Activated CD4-positive, alpha-beta memory T cell treated with anti-CD3 and anti-CD28 coated beads for 36 hours (primary cell): ENCODE measurements around the gene SLC4A1AP. TPM values are rescaled to one million over a fixed set of nuclear protein-coding genes. Genes with fewer than 3 reads are reported as not detected.
"Not testable (repeated sequence)": the region's sequence is repeated elsewhere in the genome, so short reads cannot be mapped to it uniquely, and the experiment has no call there.

Source experiments
- CTCF ChIA-PET: fragments of 350-600 bp; sonication (Branson Sonifier 250); formaldehyde crosslinking; loops from one replicate; lab custom pipeline; 2021; ENCODE audit warnings: antibody characterized with exemption, inconsistent platforms; lab: Charles Lee
- POLR2A ChIA-PET: fragments of 350-600 bp; sonication (Branson Sonifier 250); formaldehyde crosslinking; loops from one replicate; lab custom pipeline; 2021; ENCODE audit warnings: antibody characterized with exemption; lab: Charles Lee
- DNase-seq: peaks from one replicate; pipeline ENCODE4 v3.0.0-alpha.2; 2020
- H3K27ac Mint-ChIP-seq: one replicate; pipeline ENCODE4 v1.8.0; 2021; ENCODE audit warnings: mixed read lengths
- H3K27me3 Mint-ChIP-seq: one replicate; pipeline ENCODE4 v1.8.0; 2021; ENCODE audit warnings: mixed read lengths
- H3K36me3 Mint-ChIP-seq: one replicate; pipeline ENCODE4 v1.8.0; 2021; ENCODE audit warnings: mixed read lengths
- H3K4me1 Mint-ChIP-seq: one replicate; pipeline ENCODE4 v1.8.0; 2021; ENCODE audit warnings: low read depth, mixed read lengths
- H3K4me3 Mint-ChIP-seq: one replicate; pipeline ENCODE4 v1.8.0; 2021; ENCODE audit warnings: mild to moderate bottlenecking, mixed read lengths
- H3K9me3 Mint-ChIP-seq: one replicate; pipeline ENCODE4 v1.8.0; 2021; ENCODE audit warnings: mixed read lengths
- intact Hi-C: fragments of 100-400 bp; cut with micrococcal nuclease; formaldehyde crosslinking; loops from one replicate; pipeline ENCODE4 v1.15.1; 2023
- total RNA-seq, 2 experiments: library from RNA; stranded (reverse); gene quantifications; one replicate each; pipeline ENCODE4 v1.2.3, GENCODE V29; 2021

SLC4A1AP gene
- total RNA-seq, 2 experiments from 2014 or later: 26.5 TPM

DNA sequence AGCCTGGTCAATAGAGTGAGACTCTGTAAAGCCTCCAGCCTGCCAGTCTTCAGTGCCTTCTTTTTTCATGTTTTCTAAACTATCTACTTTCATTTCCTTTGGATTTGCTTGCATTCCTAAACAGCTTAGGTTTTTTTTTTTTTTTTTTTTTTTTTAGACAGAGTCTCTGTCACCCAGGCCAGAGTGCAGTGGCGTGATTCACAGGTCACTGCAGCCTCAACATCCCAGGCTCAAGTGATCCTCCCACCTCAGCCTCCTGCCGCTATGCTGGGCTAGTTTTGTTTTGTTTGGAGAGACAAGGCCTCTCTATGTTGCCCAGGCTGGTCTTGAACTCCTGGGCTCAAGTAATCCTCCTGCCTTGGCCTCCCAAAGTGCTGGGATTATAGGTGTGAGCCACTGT, 33.4 kb upstream of the SLC4A1AP start:
- peaks cover 36% of the 10 kb centered on the region for H3K36me3 Mint-ChIP-seq
- H3K4me3 Mint-ChIP-seq, H3K9me3 Mint-ChIP-seq, CTCF ChIA-PET, H3K27me3 Mint-ChIP-seq, H3K27ac Mint-ChIP-seq, intact Hi-C loops, POLR2A ChIA-PET, DNase-seq: not testable (repeated sequence)
- H3K4me1 Mint-ChIP-seq: peaks cover 35% of the 10 kb centered on the region

DNA sequence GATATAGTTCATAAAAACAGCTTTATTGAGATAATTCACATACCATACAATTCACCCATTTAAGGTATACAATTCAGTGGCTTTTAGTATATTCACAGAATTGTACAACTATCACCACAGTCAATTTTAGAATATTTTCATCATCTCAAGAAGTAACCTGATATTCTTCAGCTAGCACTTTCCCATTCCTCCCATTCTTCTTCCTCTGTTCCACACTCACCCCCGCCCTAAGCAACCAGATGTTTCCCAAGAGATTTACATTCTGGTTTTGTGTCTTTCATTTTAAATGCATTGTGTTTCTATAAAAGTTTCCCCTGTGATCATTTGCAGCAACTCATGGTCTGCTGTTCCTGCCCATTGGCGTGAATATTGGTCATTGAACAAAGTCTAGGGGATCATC, 29.4 kb upstream of the SLC4A1AP start:
- CTCF ChIA-PET: no interaction called here

DNA sequence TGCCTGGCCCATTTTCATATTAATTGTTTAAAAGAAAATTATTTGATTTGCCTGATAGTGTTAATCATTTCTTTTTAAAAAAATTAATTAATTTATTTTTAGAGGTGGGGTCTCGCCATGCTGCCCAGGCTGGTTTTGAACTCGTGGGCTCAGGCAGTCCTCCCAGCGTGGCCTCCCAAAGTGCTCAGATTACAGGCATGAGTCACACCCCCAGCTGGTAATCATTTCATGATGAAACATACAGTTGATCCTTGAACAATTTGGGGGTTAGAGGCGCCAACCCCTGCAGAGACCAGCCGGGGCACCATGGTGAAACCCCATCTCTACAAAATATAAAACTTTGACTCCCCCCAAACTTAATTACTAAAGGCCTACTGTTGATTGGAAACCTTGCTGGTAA, 26.9 kb upstream of the SLC4A1AP start:
- H3K4me1 Mint-ChIP-seq: peaks cover 38% of the 10 kb centered on the region
- H3K9me3 Mint-ChIP-seq: no peaks in the 10 kb centered on the region
- ChIA-PET CTCF (interaction anchor here (5.3 kb wide), 1 partner anchor 46 kb away, joined by 48 read pairs; no protein-coding TSS in a partner anchor), POLR2A (interaction anchor here (3.5 kb wide), 1 partner anchor 9 kb away, joined by 38 read pairs; the partner anchor contains the start of genes CCDC121 and GPN1)
- intact Hi-C loops: no loop called here
- H3K4me3 Mint-ChIP-seq: no peak overlapping the region
- H3K27me3 Mint-ChIP-seq: no peaks in the 10 kb centered on the region
- peaks cover 62% of the 10 kb centered on the region for H3K36me3 Mint-ChIP-seq
- no peak for DNase-seq
- no peak overlapping the region for H3K27ac Mint-ChIP-seq

More for the DNA sequence above, 29.4 kb upstream of the SLC4A1AP start:
- intact Hi-C loops: no loop called here
- Mint-ChIP-seq H3K36me3 (peaks cover 60% of the 10 kb centered on the region), H3K9me3 (no peaks in the 10 kb centered on the region), H3K27me3 (no peaks in the 10 kb centered on the region), H3K27ac (no peak overlapping the region), H3K4me3 (no peak overlapping the region), H3K4me1 (peaks cover 49% of the 10 kb centered on the region)
- no peak for DNase-seq
- POLR2A ChIA-PET: no interaction called here

DNA sequence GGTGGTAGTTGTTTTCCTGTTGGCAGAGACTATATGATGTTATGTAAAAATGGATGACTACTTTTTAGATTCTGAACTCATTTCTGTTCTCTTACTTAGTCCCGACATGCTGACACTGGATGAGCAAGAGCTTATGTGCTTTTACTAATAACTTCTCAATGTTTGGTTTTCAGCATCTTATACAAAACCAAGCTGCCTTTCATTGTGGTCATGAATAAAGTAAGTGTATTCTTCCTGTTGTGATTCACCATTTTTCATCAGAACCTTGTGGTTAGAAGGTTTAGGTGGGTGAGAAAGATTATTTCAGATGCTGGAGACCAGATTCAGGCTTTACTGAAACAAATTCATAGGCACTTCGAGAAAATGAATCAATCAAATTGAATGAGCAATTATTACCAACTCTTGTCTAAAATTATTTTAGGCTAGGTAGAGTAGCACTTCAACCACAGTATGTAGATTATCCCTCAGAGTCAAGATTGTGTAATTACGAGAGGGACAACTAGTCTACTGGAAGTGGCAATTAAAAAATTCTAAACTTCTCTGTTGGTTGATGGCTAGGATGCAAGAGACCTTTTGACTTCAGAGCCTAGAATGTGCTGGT, 25.6 kb upstream of the SLC4A1AP start:
- intact Hi-C loops: loop anchor here (1.0 to 2.0 kb wide), 8 partner anchors 10 to 810 kb away; partner anchors contain the start of genes GTF3C2, IFT172 and NRBP1
- CTCF ChIA-PET: interaction anchor here (0.6 to 5.3 kb wide), 3 partner anchors 45 to 814 kb away, joined by 3 to 48 read pairs (median 4); partner anchors contain the start of gene PPM1G
- POLR2A ChIA-PET: interaction anchor here (0.7 to 3.5 kb wide), 7 partner anchors 10 to 269 kb away, joined by 3 to 38 read pairs (median 4); partner anchors contain the start of genes CCDC121 and GPN1
- H3K4me3 Mint-ChIP-seq: peak overlapping the region; percentile 33
- no peaks in the 10 kb centered on the region for H3K9me3 Mint-ChIP-seq
- peaks cover 58% of the 10 kb centered on the region for H3K36me3 Mint-ChIP-seq
- H3K27ac Mint-ChIP-seq: peak overlapping the region; percentile 99
- peaks cover 35% of the 10 kb centered on the region for H3K4me1 Mint-ChIP-seq
- no peak for DNase-seq
- no peaks in the 10 kb centered on the region for H3K27me3 Mint-ChIP-seq

DNA sequence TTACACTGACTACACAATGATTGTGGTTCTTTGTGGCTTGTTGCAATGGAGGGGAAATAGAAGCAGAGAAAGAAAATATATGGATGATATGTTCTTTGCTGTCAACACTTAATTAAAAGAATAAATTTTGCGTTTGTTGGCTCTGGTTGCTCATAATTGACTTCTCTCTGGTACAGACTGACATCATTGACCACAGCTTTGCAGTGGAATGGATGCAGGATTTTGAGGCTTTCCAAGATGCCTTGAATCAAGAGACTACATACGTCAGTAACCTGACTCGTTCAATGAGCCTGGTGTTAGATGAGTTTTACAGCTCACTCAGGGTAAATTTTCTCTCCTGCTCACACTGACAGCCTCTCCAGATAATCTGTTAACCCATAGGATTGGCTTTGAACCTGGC, 25.0 kb upstream of the SLC4A1AP start:
- Mint-ChIP-seq H3K27ac (peak overlapping the region; percentile 99), H3K4me1 (peaks cover 35% of the 10 kb centered on the region), H3K36me3 (peaks cover 56% of the 10 kb centered on the region), H3K9me3 (no peaks in the 10 kb centered on the region), H3K4me3 (peak overlapping the region; percentile 33), H3K27me3 (no peaks in the 10 kb centered on the region)
- peak; percentile 59 for DNase-seq
- intact Hi-C loops: loop anchor here (1.0 to 2.0 kb wide), 8 partner anchors 10 to 810 kb away; partner anchors contain the start of genes GTF3C2, IFT172 and NRBP1
- CTCF ChIA-PET: interaction anchor here (0.6 to 5.3 kb wide), 4 partner anchors 10 to 814 kb away, joined by 3 to 48 read pairs (median 4); partner anchors contain the start of genes CCDC121, GPN1 and PPM1G
- POLR2A ChIA-PET: interaction anchor here (1.0 to 3.5 kb wide), 5 partner anchors 10 to 51 kb away, joined by 4 to 38 read pairs (median 4); partner anchors contain the start of genes CCDC121 and GPN1

DNA sequence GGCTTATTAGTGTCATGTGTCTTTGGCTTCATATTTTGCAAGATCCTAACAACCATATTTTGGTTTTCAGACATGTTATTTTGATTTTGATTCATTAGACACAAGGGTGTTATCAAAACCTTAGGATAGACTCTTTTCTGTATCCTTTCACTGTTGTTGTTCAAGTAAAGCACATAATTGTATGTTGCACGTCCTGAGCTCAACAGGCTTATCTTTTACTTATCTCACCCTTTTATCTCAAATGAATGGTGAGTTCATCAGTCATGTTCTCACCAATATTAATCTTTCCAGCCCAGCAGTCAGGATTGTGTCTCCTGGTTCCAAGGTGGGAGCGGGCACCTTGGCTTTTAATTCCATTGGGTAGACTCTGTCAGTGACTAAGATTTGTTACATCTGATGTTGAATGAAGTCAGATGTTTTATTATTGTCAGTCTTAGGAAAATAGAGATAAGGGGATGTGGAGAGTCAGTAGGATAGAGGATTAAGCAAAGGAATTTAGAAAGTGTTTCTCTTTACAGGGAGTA, 22.9 kb upstream of the SLC4A1AP start:
- CTCF ChIA-PET: interaction anchor here (2.1 kb wide), 1 partner anchor 42 kb away, joined by 13 read pairs; no protein-coding TSS in a partner anchor
- H3K36me3 Mint-ChIP-seq: peaks cover 45% of the 10 kb centered on the region
- POLR2A ChIA-PET: no interaction called here

DNA sequence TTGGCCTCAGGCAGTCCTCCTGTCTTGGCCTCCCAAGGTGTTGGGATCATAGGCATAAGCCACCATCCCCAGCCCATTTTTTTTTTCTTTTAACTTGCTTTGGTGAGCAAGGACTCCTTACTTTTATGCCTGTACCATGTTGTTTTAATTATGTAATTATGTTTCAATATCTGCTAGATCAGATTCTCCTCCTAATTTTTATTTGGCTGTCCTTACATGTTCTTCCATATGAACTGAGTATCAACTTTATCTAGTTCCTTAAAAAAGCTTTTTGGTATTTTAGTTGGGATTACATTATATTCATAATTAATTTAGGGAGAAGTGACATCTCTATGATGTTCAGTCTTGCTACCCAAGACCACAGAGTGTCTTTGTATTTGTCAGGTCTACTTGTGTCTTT, 18.5 kb upstream of the SLC4A1AP start:
- intact Hi-C loops: no loop called here
- H3K4me1 Mint-ChIP-seq: no peaks in the 10 kb centered on the region
- CTCF ChIA-PET: interaction anchor here (0.6 kb wide), 1 partner anchor 684 kb away, joined by 3 read pairs; no protein-coding TSS in a partner anchor
- no peaks in the 10 kb centered on the region for H3K27me3 Mint-ChIP-seq
- H3K9me3 Mint-ChIP-seq: no peaks in the 10 kb centered on the region
- H3K27ac Mint-ChIP-seq: no peak overlapping the region
- H3K4me3 Mint-ChIP-seq: no peak overlapping the region
- H3K36me3 Mint-ChIP-seq: peaks cover 40% of the 10 kb centered on the region
- no peak for DNase-seq
- POLR2A ChIA-PET: no interaction called here

More for the DNA sequence above, 22.9 kb upstream of the SLC4A1AP start:
- no peak for DNase-seq
- no peaks in the 10 kb centered on the region for H3K9me3 Mint-ChIP-seq
- no peaks in the 10 kb centered on the region for H3K27me3 Mint-ChIP-seq
- intact Hi-C loops: no loop called here
- no peak overlapping the region for H3K4me3 Mint-ChIP-seq
- no peak overlapping the region for H3K27ac Mint-ChIP-seq
- peaks cover 31% of the 10 kb centered on the region for H3K4me1 Mint-ChIP-seq

DNA sequence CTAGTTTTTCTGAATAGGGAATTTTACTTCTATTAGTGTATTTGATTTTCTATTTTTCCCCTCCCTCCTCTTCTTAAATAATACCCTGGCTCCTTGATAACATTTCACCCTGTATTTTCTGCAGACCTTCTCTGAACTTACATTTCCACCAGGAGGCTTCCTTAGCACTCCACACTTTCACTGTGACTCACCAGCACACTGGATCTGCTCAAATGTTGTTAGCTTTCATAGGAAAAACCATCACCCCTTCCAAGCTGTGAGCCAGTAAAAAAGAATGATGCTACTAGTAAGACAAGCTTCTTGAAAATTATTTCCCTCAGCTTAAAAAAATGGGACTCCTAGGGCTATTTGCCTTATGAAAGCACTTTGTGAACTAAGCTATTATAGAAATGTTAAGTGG, 16.4 kb upstream of the SLC4A1AP start:
- DNase-seq: no peak
- Mint-ChIP-seq H3K27me3 (no peaks in the 10 kb centered on the region), H3K36me3 (peaks cover 36% of the 10 kb centered on the region), H3K4me3 (no peak overlapping the region), H3K27ac (no peak overlapping the region), H3K9me3 (no peaks in the 10 kb centered on the region), H3K4me1 (peaks cover 2% of the 10 kb centered on the region)
- ChIA-PET POLR2A (interaction anchor here (0.6 to 1.3 kb wide), 3 partner anchors 17 to 1812 kb away, joined by 3 read pairs; partner anchors contain the start of gene SLC4A1AP), CTCF (interaction anchor here (0.8 kb wide), 1 partner anchor 34 kb away, joined by 3 read pairs; no protein-coding TSS in a partner anchor)
- intact Hi-C loops: no loop called here

DNA sequence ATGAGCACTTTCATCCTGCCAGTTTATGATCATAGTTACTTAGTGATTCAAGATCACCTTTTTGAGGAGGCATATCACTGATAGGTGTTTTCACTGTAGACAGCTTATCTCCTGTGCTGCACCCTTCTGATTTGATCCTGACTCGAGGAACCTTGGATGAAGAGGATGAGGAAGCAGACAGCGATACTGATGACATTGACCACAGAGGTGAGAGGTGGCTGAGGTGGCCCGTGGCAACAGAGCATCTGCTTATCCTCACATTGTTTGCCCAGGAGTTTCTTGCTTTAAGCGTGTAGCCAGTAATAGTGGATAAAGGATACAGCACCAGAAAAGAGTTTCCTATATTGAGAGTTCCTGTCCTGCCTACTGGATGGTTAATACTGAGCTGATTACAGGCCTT, 16.0 kb upstream of the SLC4A1AP start:
- Mint-ChIP-seq H3K9me3 (no peaks in the 10 kb centered on the region), H3K27ac (peak overlapping the region; percentile 45)
- POLR2A ChIA-PET: interaction anchor here (0.6 to 1.3 kb wide), 3 partner anchors 16 to 1812 kb away, joined by 3 read pairs; partner anchors contain the start of gene SLC4A1AP

DNA sequence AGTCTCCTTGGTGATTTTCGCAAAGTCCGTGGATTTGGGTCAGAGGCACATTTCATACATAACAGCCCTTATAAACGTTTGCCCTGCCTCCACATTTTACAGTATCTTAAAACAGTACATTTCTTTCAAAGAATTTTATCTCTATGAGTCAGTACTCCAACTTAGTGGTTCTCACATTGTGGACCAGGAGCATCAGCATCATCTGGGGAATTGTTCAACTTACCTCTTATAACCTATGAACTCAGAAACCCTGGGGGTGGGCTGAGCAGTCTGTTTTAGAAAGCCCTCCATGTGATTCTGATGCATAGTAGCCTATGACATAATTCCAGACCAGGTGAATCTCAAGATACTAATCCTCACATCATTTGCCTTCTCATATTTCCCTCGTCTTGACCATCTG, 12.6 kb upstream of the SLC4A1AP start:
- DNase-seq: no peak
- CTCF ChIA-PET: interaction anchor here (4.5 kb wide), 1 partner anchor 32 kb away, joined by 22 read pairs; no protein-coding TSS in a partner anchor
- Mint-ChIP-seq H3K4me1 (peaks cover 30% of the 10 kb centered on the region), H3K27me3 (no peaks in the 10 kb centered on the region), H3K27ac (no peak overlapping the region), H3K36me3 (peaks cover 57% of the 10 kb centered on the region), H3K9me3 (no peaks in the 10 kb centered on the region), H3K4me3 (no peak overlapping the region)
- POLR2A ChIA-PET: no interaction called here
- intact Hi-C loops: no loop called here

More for the DNA sequence above, 16.0 kb upstream of the SLC4A1AP start:
- peaks cover 36% of the 10 kb centered on the region for H3K36me3 Mint-ChIP-seq
- intact Hi-C loops: no loop called here
- no peaks in the 10 kb centered on the region for H3K27me3 Mint-ChIP-seq
- CTCF ChIA-PET: no interaction called here
- no peak for DNase-seq
- no peak overlapping the region for H3K4me3 Mint-ChIP-seq
- peaks cover 6% of the 10 kb centered on the region for H3K4me1 Mint-ChIP-seq

DNA sequence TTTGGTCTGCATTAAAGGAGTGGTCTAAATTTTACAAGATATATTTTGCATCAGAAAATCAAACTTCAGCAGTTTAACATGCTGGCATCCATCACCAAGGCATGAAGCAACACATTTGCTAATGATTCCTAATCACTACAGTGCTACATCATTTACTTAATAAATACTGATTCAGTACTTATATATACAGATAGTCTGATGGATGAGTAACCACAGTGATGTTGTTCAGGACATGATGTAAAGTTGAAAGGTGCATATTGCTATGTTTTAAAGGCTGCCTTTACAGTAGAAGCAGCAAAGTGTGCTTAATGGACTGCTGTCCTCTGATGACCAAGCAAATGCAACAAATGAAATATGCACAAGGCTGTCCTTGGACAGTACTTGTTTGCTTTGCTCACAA, 11.3 kb upstream of the SLC4A1AP start:
- ChIA-PET POLR2A (interaction anchor here (0.9 kb wide), 1 partner anchor 14 kb away, joined by 4 read pairs; no protein-coding TSS in a partner anchor), CTCF (interaction anchor here (4.5 kb wide), 1 partner anchor 31 kb away, joined by 22 read pairs; no protein-coding TSS in a partner anchor)
- Mint-ChIP-seq H3K36me3 (peaks cover 59% of the 10 kb centered on the region), H3K27ac (peak overlapping the region; percentile 23), H3K4me1 (peaks cover 30% of the 10 kb centered on the region), H3K4me3 (no peak overlapping the region), H3K9me3 (no peaks in the 10 kb centered on the region), H3K27me3 (no peaks in the 10 kb centered on the region)
- intact Hi-C loops: no loop called here
- no peak for DNase-seq
